ENCODE results near the gene UNC45B. TPM values are rescaled to one million over a fixed set of nuclear protein-coding genes. Genes with fewer than 3 reads are reported as not detected.

Gene UNC45B
- total RNA-seq, 4 donors from 2014 or later = not detected

GRCh38 chr17:35164716-35165115 lies 17.1 kb downstream of the UNC45B start:
- no peaks in the 10 kb centered on the region for H3K27me3 ChIP-seq
- no peaks in the 10 kb centered on the region for H3K36me3 ChIP-seq
- H3K4me3 ChIP-seq = no peak overlapping the region
- no peak overlapping the region for H3K27ac ChIP-seq
- H3K4me1 ChIP-seq = no peaks in the 10 kb centered on the region
- H3K9me3 ChIP-seq = no peaks in the 10 kb centered on the region
- TF ChIP-seq POLR2A (IDR thresholded peaks at IDR 0.05) (no peak), CTCF (IDR thresholded peaks at IDR 0.05) (no peak)
- no peak for DNase-seq

GRCh38 chr17:35166526-35166925 lies 18.9 kb downstream of the UNC45B start:
- H3K27me3 ChIP-seq = no peaks in the 10 kb centered on the region
- no peak overlapping the region for H3K4me3 ChIP-seq
- H3K36me3 ChIP-seq = no peaks in the 10 kb centered on the region
- no peak for DNase-seq
- H3K27ac ChIP-seq = no peak overlapping the region
- no peaks in the 10 kb centered on the region for H3K9me3 ChIP-seq
- TF ChIP-seq POLR2A (IDR thresholded peaks at IDR 0.05) = no peak
- TF ChIP-seq CTCF (IDR thresholded peaks at IDR 0.05) = no peak
- no peaks in the 10 kb centered on the region for H3K4me1 ChIP-seq

- Histone ChIP-seq H3K4me1 (no peaks in the 10 kb centered on the region), H3K27me3 (no peaks in the 10 kb centered on the region), H3K36me3 (no peaks in the 10 kb centered on the region), H3K27ac (no peak overlapping the region), H3K4me3 (no peak overlapping the region), H3K9me3 (no peaks in the 10 kb centered on the region)
- TF ChIP-seq POLR2A (IDR thresholded peaks at IDR 0.05) (no peak), CTCF (IDR thresholded peaks at IDR 0.05) (no peak)
- no peak for DNase-seq
These were observed 19.4 kb downstream of the UNC45B start for GRCh38 chr17:35167046-35167445.

GRCh38 chr17:35167666-35168065 lies 20.0 kb downstream of the UNC45B start:
- no peak overlapping the region for H3K4me3 ChIP-seq
- no peak for DNase-seq
- no peaks in the 10 kb centered on the region for H3K9me3 ChIP-seq
- no peaks in the 10 kb centered on the region for H3K36me3 ChIP-seq
- no peaks in the 10 kb centered on the region for H3K4me1 ChIP-seq
- no peak overlapping the region for H3K27ac ChIP-seq
- TF ChIP-seq CTCF (IDR thresholded peaks at IDR 0.05) (no peak), POLR2A (IDR thresholded peaks at IDR 0.05) (no peak)
- no peaks in the 10 kb centered on the region for H3K27me3 ChIP-seq

- Histone ChIP-seq H3K9me3 (no peaks in the 10 kb centered on the region), H3K4me3 (no peak overlapping the region), H3K27me3 (no peaks in the 10 kb centered on the region), H3K4me1 (no peaks in the 10 kb centered on the region), H3K36me3 (no peaks in the 10 kb centered on the region), H3K27ac (no peak overlapping the region)
- DNase-seq = no peak
- TF ChIP-seq POLR2A (IDR thresholded peaks at IDR 0.05) = no peak
- no peak for TF ChIP-seq CTCF (IDR thresholded peaks at IDR 0.05)
These were observed 22.3 kb downstream of the UNC45B start for GRCh38 chr17:35169835-35170363.

Measured in Peyer's patch (tissue), 4 donors.